IPS-18a (cell line): ENCODE measurements around the gene MKS1.

Experiments used
- H3K27ac ChIP-seq: one replicate; pipeline ENCODE4 v1.5.1; 2013; ENCODE audit warnings: low read length
- H3K27me3 ChIP-seq: one replicate; pipeline ENCODE4 v1.6.1; 2013; ENCODE audit warnings: mild to moderate bottlenecking, low read length; ENCODE audit not compliant: control insufficient read depth, insufficient read depth
- H3K36me3 ChIP-seq: one replicate; pipeline ENCODE4 v1.6.1; 2013; ENCODE audit warnings: low read depth, low read length; ENCODE audit not compliant: control insufficient read depth
- H3K4me1 ChIP-seq: one replicate; pipeline ENCODE4 v1.6.1; 2013; ENCODE audit warnings: low read depth, low read length; ENCODE audit not compliant: control insufficient read depth
- H3K4me3 ChIP-seq: one replicate; pipeline ENCODE4 v1.5.1; 2013; ENCODE audit warnings: low read length
- H3K9ac ChIP-seq: one replicate; pipeline ENCODE4 v1.6.1; 2013; ENCODE audit warnings: mild to moderate bottlenecking, low read length, moderate library complexity
- H3K9me3 ChIP-seq: one replicate; pipeline ENCODE4 v1.6.1; 2013; ENCODE audit warnings: low read depth, low read length; ENCODE audit not compliant: control insufficient read depth

The MKS1 gene

GRCh38 chr17:58219007-58219788 lies at the start of gene MKS1:
Gene MKS1 (minus strand): TSS chr17:58219255. CDS start chr17:58219230, 25 bp downstream.
- Histone ChIP-seq H3K27ac (no peak within 1 kb of the TSS), H3K9ac (peak within 1 kb of the TSS; percentile 31), H3K27me3 (peaks cover 11% of the 10 kb centered on the region), H3K9me3 (no peaks in the 10 kb centered on the region), H3K4me1 (peaks cover 6% of the 10 kb centered on the region), H3K4me3 (peak within 1 kb of the TSS; percentile 61), H3K36me3 (no peaks in the 10 kb centered on the region)

- H3K9ac ChIP-seq: no peak overlapping the region
- peaks cover 7% of the 10 kb centered on the region for H3K27me3 ChIP-seq
- no peak overlapping the region for H3K4me3 ChIP-seq
- H3K36me3 ChIP-seq: no peaks in the 10 kb centered on the region
- H3K27ac ChIP-seq: no peak overlapping the region
- H3K4me1 ChIP-seq: no peaks in the 10 kb centered on the region
- no peaks in the 10 kb centered on the region for H3K9me3 ChIP-seq
Observed at GRCh38 chr17:58268326-58268725, 49.3 kb upstream of the MKS1 start.

- peaks cover 7% of the 10 kb centered on the region for H3K27me3 ChIP-seq
- H3K4me1 ChIP-seq: no peaks in the 10 kb centered on the region
- no peak overlapping the region for H3K27ac ChIP-seq
- no peak overlapping the region for H3K9ac ChIP-seq
- H3K4me3 ChIP-seq: no peak overlapping the region
- H3K9me3 ChIP-seq: no peaks in the 10 kb centered on the region
- H3K36me3 ChIP-seq: no peaks in the 10 kb centered on the region
Observed at GRCh38 chr17:58267347-58268324, 48.6 kb upstream of the MKS1 start.

GRCh38 chr17:58265902-58266875 lies 47.1 kb upstream of the MKS1 start:
- Histone ChIP-seq H3K27me3 (peaks cover 18% of the 10 kb centered on the region), H3K9me3 (no peaks in the 10 kb centered on the region), H3K27ac (no peak overlapping the region), H3K36me3 (no peaks in the 10 kb centered on the region), H3K9ac (no peak overlapping the region), H3K4me1 (no peaks in the 10 kb centered on the region), H3K4me3 (no peak overlapping the region)

GRCh38 chr17:58265271-58265670 lies 46.2 kb upstream of the MKS1 start:
- H3K4me3 ChIP-seq: no peak overlapping the region
- no peaks in the 10 kb centered on the region for H3K36me3 ChIP-seq
- no peaks in the 10 kb centered on the region for H3K9me3 ChIP-seq
- peaks cover 27% of the 10 kb centered on the region for H3K27me3 ChIP-seq
- H3K4me1 ChIP-seq: no peaks in the 10 kb centered on the region
- no peak overlapping the region for H3K27ac ChIP-seq
- H3K9ac ChIP-seq: no peak overlapping the region

- Histone ChIP-seq H3K4me3 (no peak overlapping the region), H3K4me1 (no peaks in the 10 kb centered on the region), H3K9me3 (no peaks in the 10 kb centered on the region), H3K27ac (no peak overlapping the region), H3K36me3 (no peaks in the 10 kb centered on the region), H3K27me3 (peaks cover 32% of the 10 kb centered on the region), H3K9ac (no peak overlapping the region)
Observed at GRCh38 chr17:58264407-58265103, 45.5 kb upstream of the MKS1 start.

- H3K27me3 ChIP-seq: peaks cover 36% of the 10 kb centered on the region
- no peak overlapping the region for H3K27ac ChIP-seq
- no peak overlapping the region for H3K4me3 ChIP-seq
- no peaks in the 10 kb centered on the region for H3K36me3 ChIP-seq
- no peaks in the 10 kb centered on the region for H3K9me3 ChIP-seq
- no peak overlapping the region for H3K9ac ChIP-seq
- H3K4me1 ChIP-seq: no peaks in the 10 kb centered on the region
Observed at GRCh38 chr17:58263773-58264172, 44.7 kb upstream of the MKS1 start.

GRCh38 chr17:58262149-58262548 lies 43.1 kb upstream of the MKS1 start:
- no peak overlapping the region for H3K4me3 ChIP-seq
- H3K36me3 ChIP-seq: no peaks in the 10 kb centered on the region
- H3K4me1 ChIP-seq: no peaks in the 10 kb centered on the region
- no peaks in the 10 kb centered on the region for H3K9me3 ChIP-seq
- H3K9ac ChIP-seq: no peak overlapping the region
- peaks cover 46% of the 10 kb centered on the region for H3K27me3 ChIP-seq
- no peak overlapping the region for H3K27ac ChIP-seq

GRCh38 chr17:58254803-58255202 lies 35.7 kb upstream of the MKS1 start:
- Histone ChIP-seq H3K36me3 (no peaks in the 10 kb centered on the region), H3K9ac (no peak overlapping the region), H3K4me1 (no peaks in the 10 kb centered on the region), H3K27me3 (peaks cover 63% of the 10 kb centered on the region), H3K27ac (no peak overlapping the region), H3K9me3 (no peaks in the 10 kb centered on the region), H3K4me3 (no peak overlapping the region)

GRCh38 chr17:58253082-58253481 lies 34.0 kb upstream of the MKS1 start:
- H3K27me3 ChIP-seq: peaks cover 69% of the 10 kb centered on the region
- no peaks in the 10 kb centered on the region for H3K36me3 ChIP-seq
- no peaks in the 10 kb centered on the region for H3K9me3 ChIP-seq
- H3K27ac ChIP-seq: no peak overlapping the region
- H3K9ac ChIP-seq: no peak overlapping the region
- no peak overlapping the region for H3K4me3 ChIP-seq
- peaks cover 3% of the 10 kb centered on the region for H3K4me1 ChIP-seq
